HuH-7.5 (cell line): Measurements from ENCODE around the gene PLBD2.

Source experiments
- DNase-seq: peaks from one replicate; pipeline ENCODE4 v3.0.0; 2011; ENCODE audit warnings: low spot score

The PLBD2 gene

DNA sequence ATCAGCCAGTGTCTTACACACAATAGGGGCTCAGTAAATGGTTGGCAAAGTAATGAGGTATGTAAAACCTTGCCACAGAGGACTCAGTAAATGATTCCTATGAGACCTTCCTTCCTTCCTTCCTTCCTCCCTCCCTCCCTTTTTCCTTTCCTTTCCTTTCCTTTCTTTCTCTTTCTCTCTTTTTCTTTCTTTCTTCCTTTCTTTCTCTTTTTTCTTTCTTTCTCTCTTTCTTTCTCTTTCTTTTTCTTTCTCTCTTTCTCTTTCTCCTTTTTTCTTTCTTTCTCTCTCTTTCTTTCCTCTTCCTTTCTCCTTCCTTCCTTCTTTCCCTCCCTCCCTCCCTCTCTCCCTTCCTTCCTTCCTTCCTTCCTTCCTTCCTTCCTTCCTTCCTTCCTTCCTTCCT lies 37.8 kb downstream of the PLBD2 start:
- no peak for DNase-seq

DNA sequence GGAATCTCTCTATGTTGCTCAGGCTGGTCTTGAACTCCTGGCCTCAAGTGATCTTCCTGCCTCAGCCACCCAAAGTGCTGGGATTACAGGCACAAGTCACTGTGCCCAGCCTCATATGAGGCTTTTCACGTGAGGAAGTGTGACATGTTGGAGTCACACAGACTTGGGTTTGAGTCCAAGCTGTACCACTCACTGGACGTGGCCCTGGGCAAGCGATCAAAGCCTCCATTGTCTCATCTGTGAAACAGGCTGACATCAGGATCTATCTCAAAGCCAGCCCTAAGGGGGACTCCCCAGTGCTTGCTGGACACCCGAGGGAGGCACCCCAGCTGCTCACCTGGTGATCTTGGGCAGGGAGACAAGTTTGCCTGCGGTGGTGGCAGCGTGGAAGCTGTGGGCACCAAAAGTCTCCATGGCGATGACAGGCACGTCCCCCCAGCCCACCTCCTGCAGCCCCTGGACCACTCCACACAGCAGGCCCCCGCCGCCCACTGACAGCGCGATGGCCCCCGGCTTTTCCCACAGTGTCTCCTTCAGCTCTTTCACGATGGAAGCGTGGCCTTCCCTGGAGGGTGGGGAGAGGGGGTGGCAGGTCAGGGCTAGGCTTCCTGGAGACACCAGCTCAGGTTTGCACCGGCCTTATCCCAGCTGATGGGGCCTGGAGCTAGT lies 38.6 kb downstream of the PLBD2 start:
- DNase-seq: no peak

GRCh38 chr12:113397497-113398197 lies 39.3 kb downstream of the PLBD2 start:
- DNase-seq: no peak

DNA sequence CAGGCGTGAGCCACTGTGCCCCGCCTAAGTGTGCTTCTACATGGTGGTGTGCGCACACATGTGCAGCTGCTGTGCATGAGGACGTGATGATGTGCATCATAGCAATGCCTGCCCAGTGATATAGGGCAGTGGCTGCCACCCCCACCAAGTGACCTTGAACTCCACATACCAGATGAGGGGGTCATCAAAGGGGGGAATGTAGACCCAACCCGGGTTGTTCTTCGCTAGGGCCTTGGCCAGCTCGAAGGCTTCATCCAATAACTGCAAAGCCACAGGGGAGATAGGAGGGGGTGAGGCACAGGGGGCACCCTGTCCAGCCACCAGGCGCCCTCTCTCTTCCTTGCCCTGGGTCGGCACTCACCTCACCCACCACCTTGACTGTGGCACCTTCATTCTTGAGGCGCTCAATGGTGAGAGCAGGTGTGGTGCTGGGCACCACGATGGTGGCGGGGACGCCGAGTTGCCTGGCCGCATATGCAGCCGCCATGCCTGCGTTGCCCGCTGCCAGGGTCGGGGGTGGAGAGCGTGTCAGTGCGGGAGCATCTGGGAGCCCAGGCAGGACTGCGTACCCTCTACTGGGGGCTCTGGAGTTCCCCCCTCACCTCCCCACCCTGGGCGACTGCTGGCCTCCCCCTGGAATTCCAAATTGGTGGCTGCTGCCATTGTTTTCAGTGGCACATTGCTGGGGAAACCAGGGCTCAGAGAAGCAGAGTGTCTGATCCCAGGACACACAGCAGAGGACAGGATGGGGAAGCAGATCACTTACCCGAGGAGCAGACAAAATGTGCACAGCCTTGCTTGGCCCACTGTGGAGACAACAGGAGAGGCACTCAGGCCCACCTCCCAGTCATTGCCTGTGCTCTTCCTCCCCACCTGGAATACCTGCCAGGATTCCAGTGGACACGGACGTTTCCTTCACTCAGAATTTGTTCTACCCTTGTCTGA lies 40.2 kb downstream of the PLBD2 start:
- no peak for DNase-seq

GRCh38 chr12:113399490-113399889 lies 41.1 kb downstream of the PLBD2 start:
- DNase-seq: no peak

- no peak for DNase-seq
Measured at GRCh38 chr12:113400362-113400761, 42.0 kb downstream of the PLBD2 start.

DNA sequence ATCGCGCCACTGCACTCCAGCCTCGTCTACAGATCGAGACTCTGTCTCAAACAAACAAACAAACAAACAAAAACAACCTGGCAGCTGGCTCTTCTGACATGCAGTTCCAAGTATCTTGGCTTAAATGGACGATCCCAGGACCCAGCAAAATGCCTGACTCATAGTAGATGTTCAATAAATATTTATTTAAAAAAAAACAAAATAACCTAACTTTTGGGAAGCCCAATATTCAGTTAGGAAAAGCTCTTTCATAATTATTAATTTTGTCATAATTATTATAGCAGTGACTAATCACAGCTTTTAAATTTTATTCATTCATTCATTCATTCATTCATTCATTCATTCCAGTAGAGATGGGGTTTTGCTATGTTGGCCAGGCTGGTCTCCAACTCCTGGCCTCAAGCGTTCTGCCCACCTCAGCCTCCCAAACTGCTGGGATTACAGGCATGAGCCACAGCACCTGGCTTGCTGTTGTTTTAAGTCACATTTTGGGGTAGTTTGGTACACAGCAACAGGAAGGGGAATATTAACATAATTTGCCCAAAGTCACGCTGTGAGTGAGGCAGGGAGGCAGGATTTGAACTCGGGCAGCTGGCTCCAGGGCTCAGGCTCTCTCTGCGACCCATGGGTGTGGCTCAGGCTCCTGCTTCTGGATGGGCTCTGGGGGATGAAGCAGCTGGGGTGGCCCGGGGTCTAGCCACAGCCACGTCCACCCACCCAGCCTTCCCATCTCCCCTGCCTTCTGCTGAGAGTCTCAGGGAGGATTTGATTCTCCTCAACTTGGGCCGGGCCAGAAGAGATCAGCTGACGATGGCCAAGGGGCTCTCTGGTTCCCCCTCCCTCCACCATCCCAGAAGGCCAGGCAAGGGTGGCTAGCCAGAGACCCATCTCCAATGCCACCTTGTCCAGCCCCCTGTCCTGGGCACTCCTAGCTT lies 42.9 kb downstream of the PLBD2 start:
- no peak for DNase-seq

DNA sequence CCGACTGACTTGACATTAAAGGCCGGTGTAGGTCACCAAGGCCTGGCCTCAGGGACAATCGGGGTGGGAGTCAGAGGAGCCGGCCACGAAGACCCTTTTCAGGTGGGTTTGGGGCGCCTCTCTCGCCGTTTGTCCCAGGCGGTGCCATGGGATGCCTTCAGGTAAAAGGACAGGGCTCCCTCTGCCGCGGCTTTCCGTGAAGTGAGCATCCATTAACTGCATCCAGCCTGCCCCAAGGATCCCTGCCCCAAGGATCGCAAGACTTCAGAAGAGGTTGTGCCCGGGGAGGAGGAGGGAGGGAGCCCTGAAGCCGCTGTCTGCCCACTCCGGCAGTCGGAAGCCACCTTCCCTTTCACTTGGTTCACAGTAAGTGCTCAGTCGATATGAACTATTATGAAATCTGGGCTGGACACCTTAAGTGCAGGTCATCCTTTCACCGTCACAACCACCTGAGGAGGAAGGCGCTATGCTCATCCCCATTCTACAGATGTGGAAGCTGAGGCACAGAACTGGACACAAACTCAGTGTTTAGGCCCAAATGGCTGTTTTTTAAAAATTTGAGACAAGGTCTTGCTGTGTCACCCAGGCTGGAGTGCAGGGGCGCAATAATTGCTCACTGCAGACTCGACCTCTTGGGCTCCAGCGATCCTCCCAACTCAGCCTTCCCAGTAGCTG lies 44.3 kb downstream of the PLBD2 start:
- no peak for DNase-seq

- DNase-seq: no peak
Measured at GRCh38 chr12:113403435-113404415, 45.3 kb downstream of the PLBD2 start, which contains the start of gene SDS. TSS of gene SDS (minus strand) at chr12:113403887. CDS start at chr12:113399708, 4,179 bp downstream.

GRCh38 chr12:113405694-113406093 lies 47.3 kb downstream of the PLBD2 start:
- DNase-seq: no peak

DNA sequence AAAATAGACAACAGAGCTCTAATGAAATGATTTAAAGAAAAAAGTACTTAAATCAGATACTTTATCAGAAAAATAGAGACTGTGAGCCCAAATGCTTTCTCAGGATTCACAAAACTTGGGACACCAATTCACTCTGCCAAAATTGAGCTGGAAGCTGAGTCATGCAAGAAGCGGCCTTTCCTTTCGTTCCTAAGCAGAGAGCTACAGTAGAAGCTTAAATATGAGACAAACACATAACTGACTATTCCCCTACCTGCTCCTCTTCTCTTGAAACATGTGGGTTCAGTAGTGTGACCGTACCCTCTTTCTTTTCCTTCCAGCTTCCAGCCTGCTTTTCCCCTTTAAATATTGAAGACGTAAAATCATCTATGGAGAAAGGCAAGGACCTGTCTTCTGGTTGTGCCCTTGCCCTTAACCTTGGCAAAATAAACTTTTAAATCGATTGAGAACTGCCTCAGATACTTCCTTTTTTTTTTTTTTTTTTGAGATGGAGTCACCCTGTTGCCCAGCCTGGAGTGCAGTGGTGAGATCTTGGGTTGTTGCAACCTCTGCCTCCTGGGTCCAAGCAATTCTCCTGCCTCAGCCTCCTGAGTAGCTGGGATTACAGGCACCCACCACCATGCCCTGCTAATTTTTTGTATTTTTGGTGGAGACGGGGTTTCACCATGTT lies 49.7 kb downstream of the PLBD2 start:
- DNase-seq: no peak

DNA sequence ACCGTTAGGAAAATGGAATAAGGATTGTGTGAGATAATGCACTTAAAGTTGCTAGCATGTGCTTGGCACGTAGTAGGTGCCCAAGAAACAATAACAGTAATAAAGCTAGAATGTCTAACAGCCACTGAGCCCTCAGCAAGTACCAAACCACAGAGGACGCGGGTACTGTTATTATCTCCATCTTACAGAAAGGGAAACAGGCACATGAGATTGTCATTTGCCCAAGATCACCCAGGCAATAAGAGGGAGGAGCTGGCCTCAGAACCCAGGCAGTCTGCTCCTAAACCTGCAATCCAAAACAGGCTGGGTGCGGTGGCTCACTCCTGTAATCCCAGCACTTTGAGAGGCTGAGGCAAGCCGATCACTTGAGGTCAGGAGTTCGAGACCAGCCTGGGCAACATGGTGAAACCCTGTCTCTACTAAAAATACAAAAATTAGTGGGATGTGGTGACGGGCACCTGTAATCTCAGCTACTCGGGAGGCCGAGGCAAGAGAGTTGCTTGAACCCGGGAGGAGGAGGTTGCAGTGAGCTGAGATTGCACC lies 50.4 kb downstream of the PLBD2 start:
- DNase-seq: no peak

GRCh38 chr12:113409462-113410124 lies 51.2 kb downstream of the PLBD2 start:
- DNase-seq: no peak

DNA sequence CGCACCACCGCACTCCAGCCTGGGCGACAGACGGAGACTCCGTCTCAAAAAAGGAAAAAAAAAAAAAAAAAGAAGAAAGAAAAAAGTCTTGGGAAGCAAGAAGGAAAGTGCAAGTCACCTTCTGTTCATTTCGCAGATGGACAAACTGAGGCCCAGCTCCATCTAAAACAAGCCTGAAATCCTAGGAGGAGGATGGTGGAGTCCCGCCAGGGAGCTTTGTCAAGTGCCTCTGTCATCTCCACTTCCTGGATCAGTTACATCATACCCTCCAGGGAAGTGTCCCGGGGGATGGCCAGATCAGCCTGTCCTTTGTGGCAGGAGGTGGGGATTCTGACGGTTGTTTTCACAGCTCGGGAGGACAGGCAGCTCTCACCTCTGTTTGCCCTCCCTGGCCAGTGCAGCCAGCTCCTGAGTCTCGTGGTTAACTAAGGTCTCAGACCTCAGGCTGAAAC lies 55.1 kb downstream of the PLBD2 start:
- DNase-seq: peak; percentile 55

DNA sequence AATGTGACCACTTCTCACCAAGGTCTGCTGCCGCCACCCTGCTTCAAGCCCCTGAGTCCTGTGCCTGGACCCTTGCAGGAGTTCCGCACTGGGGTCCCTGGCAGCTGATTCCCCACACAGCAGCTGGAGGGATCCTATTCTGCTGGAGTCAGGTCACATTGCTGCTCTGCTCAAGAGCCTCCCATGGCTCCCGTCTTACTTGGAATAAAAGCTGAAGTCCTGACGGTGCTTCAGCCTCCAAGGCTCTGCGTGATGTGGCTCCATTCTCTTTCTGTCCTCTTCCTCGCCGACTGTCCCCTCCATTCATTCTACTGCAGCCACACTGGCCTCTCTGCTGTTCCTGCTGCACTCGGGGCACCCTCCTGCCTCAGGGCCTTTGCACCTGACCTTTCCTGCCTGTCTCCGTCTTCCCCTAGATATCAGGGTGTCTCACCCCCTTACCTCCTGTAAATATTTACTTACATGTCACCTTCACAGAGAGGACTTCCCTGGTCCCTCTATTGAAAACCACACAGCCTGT lies 56.2 kb downstream of the PLBD2 start:
- no peak for DNase-seq

DNA sequence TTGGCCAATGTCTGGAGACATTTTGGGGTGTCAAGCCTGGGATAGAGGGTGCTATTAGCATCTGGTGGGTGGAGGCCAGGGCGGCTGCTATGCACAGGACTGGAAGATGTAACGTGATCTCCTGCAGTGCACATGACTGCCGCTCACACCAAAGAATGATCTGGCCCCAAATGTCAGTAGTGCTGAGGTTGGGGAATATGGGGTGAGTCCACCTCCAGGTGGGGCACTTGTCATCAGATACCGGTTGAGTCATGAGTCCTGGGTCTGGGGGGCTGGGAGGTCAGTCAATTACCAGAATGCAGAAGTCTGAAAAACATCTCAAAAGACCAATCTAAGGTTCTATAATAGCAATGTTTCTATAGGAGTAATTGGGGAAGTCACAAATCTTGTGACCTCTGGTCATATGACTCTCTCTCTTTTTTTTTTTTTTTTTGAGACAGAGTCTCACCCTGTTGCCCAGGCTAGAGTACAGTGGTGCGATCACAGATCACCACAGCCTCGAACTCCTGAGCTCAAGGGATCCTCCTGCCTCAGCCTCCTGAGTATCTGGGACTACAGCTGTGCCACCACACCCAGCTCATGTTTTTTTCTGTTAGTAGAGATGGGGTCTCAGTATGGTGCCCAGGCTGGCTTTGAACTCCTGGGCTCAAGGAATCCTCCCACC lies 57.8 kb downstream of the PLBD2 start:
- DNase-seq: no peak

DNA sequence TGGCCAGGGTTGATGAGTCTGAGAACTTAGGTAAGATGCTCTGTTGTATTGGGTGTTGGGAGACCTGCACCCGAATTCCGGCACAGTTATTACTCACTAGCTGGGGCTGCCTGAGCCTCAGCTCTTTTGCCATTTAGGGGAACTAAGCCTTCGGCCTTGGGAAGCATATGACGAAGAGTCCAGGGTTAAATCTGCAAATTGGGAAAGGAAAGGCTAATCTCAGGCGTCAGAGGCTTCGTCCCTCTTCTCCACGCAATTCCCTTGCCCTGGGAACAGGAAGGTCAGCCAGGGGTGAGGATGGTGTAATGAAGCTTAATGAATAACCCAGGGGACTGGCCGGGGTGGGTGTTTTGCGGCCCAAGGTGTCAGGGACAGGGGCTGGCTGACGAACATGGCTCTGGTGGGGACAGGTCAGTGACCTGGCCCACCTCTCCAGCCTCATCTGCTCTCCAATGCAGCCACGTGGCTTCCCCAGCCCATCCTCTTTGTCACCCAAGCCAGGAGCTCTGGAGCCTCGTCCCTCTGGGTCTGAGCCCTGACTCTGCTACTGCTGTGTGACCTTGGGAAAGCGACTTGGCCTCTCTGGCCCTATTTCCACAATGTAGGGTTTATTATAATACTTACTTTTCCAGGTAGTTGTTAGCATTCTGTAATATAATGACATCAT lies 60.0 kb downstream of the PLBD2 start:
- peak; percentile 78 for DNase-seq
